HG03025 (cell line): Measurements from ENCODE around the gene RAB26.
A peak's percentile ranks its signal among the peaks of the same experiment; 100 is the strongest.
"Not testable (repeated sequence)": the region's sequence is repeated elsewhere in the genome, so short reads cannot be mapped to it uniquely, and the experiment has no call there.

ENCODE experiments used
- ATAC-seq: cut with Tn5 transposase; IDR thresholded peaks from one replicate; pipeline ENCODE4 v1.9.1; 2021; ENCODE audit warnings: mild to moderate bottlenecking, moderate library complexity; ENCODE audit not compliant: unreplicated experiment, low FRiP score

The RAB26 gene

GRCh38 chr16:2135770-2136490, 12.5 kb upstream of the RAB26 start, which contains the start of gene PKD1:
Gene PKD1 (minus strand): TSS chr16:2135898. CDS start chr16:2135689, 209 bp downstream.
- ATAC-seq: not testable (repeated sequence)

GRCh38 chr16:2142942-2143877, 5.2 kb upstream of the RAB26 start:
- ATAC-seq: no peak

- ATAC-seq: no peak
Measured at GRCh38 chr16:2143878-2144485, 4.4 kb upstream of the RAB26 start.

GRCh38 chr16:2145843-2146242, 2.6 kb upstream of the RAB26 start:
- no peak for ATAC-seq

GRCh38 chr16:2147378-2147777, 1.0 kb upstream of the RAB26 start:
- no peak for ATAC-seq

- ATAC-seq: no peak
Measured at GRCh38 chr16:2148714-2149629, 547 bp downstream of the RAB26 start.

- ATAC-seq: no peak
Measured at GRCh38 chr16:2149630-2150417, 1.4 kb downstream of the RAB26 start.

- no peak for ATAC-seq
Measured at GRCh38 chr16:2150418-2151187, 2.2 kb downstream of the RAB26 start.

- no peak for ATAC-seq
Measured at GRCh38 chr16:2151188-2152091, 3.0 kb downstream of the RAB26 start.

GRCh38 chr16:2152695-2153506, 4.5 kb downstream of the RAB26 start:
- no peak for ATAC-seq

GRCh38 chr16:2154533-2155090, 6.2 kb downstream of the RAB26 start:
- no peak for ATAC-seq

GRCh38 chr16:2155091-2155950, 6.9 kb downstream of the RAB26 start, which contains the start of gene TRAF7:
Gene TRAF7 (plus strand): TSS chr16:2155782. CDS start chr16:2163921, 8,139 bp downstream.
- ATAC-seq: peak; percentile 78

- no peak for ATAC-seq
Measured at GRCh38 chr16:2155977-2156848, 7.8 kb downstream of the RAB26 start.

GRCh38 chr16:2156849-2157224, 8.4 kb downstream of the RAB26 start:
- no peak for ATAC-seq
